Measurements from ENCODE around the gene RCBTB1. TPM values are rescaled to one million over a fixed set of nuclear protein-coding genes. Genes with fewer than 3 reads are reported as not detected.
"Not testable (repeated sequence)": the region's sequence is repeated elsewhere in the genome, so short reads cannot be mapped to it uniquely, and the experiment has no call there.

The RCBTB1 gene
- polyA plus RNA-seq, 3 donors, result 36.7 to 45.8 (median 45.4) TPM

DNA sequence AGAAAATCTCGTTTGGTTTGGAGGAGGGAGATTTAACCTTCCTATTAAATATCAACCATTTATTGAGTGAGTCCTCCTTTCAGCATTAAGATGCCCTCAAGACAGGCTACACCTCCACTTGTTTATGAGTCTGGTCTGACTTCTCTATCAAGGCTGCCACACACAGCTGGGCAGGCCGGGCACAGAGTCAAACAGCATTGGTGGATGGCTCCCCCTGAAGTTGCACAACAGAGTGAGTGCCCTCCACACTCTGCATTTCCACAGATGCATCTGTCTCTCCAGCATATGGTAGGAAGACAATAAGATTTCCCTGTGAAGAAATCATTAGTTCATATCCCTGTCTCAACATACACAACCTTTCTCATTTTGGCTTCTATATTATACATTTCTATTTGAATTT is 58.2 kb downstream of the RCBTB1 start:
- DNase-seq, result no peak

DNA sequence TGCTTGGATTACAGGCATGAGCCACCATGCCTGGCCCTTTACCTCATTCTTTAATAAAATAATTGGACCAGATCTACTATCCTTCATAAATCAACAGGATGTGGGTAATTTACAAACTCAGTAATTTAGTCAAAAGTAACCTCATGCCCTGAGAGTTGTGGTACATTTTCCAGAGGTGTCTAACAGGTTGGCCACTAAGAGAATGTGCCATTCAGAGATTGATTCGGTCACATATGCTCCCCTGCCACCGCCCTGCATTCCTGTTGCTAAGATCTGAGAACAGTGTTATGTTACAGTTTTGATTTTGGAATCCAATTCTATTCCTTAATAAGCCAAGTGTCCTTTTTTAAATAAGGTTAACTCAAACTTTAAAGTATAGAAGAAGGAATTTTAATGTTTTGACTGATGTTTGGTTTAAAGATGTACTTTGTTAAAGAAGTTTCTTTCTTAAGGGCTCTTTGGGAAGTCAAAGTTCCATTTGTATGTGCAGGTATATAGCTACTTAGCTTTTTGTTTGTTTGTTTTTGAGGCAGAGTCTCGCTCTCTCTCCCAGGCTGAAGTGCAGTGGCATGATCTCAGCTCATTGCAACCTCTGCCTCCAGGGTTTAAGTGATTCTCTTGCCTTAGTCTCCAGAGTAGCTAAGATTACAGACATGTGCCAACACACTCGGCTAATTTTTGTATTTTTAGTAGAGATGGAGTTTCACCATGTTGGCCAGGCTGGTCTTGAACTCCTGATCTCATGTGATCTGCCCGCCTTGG is 60.4 kb downstream of the RCBTB1 start:
- DNase-seq, result no peak

DNA sequence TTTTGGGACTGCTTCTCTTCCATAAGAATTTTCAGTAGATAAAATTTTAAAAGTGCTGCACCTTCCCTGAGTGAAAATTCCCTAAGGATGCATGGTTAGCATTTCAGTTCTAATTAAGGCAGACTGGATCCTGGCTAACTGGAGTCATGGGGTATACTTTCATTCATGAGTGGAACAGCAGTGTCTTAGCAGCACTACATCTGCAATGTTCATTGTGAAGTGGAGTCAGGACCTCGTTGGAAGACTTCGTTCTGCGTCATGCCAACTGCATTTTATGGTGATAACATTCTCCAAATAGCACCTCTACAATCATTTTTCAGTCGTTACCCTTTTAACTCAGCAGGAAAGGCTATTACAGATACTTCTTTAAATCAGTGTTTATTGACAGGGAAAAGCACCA is 64.1 kb downstream of the RCBTB1 start:
- no peak for DNase-seq

DNA sequence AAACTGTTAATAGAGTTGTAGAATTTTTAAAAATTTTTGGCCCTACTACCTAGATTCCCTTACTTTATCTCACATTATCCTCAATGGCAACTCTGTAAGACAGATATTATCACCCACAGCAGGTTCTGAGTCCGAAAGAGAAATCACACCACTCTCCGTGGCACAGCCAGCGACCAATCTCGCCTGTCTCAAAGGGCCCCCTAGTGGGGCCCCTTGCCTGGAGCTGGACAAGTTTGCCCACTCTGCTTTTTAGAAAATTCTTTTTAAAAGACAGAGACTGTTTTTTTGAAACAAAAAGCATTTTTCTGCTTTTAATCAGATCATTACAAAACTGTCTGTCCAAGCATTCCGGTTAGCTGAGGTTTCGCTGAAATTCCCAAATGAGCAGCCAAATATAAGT is 67.9 kb downstream of the RCBTB1 start:
- DNase-seq, result no peak

DNA sequence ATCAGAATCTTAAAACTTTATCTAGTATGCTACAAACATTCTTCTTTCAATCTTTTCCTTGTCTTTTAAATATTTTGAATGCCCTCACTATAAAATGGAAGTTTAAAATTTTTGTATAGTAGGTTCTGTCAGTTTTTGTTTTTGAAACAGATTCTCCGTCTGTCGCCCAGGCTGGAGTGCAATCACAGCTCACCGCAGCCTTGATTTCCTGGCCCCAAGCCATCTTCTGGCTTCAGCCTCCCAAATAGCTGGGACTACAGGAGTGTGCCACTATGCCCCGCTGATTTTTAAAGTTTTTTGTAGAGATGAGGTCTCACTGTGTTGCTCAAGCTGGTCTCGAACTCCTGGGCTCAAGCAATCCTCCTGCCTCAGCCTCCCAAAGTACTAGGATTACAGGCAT is 68.9 kb downstream of the RCBTB1 start:
- DNase-seq, result no peak

DNA sequence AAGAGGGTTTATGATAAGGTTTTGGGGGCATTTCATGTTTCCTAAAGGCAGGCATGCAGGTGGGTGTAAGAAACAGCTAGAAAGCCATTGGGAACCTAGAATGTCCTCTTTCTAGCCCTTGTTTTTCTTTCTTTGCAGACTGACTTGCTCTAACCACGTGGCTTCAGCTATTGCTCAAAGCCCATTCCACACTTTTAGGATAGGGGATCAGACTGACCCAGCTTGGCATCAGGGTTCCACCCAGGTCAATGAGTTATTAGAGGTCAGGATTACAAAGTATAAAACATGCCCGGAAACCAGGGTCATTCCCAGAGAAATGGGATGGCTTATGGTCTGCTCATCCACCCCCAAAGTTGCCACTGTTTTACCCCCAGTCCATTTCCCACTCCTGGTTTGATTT is 72.8 kb downstream of the RCBTB1 start:
- DNase-seq, result no peak

DNA sequence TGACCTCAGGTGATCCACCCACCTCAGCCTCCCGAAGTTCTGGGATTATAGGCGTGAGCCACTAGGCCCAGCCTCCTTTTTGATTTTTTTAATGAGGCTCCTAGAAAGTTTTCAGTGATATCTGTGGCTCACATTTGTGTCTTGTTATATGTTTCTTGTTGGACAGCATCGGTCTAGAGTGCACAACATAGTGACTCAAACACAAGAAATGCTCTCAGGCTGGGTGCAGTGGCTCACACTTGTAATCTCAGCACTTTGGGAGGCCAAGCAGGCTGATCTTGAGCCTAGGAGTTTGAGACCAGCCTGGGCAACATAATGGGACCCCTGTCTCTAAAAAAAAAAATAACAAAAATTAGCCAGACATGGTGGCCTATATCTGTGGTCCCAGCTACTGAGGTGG is 81.4 kb downstream of the RCBTB1 start:
- DNase-seq, result no peak

DNA sequence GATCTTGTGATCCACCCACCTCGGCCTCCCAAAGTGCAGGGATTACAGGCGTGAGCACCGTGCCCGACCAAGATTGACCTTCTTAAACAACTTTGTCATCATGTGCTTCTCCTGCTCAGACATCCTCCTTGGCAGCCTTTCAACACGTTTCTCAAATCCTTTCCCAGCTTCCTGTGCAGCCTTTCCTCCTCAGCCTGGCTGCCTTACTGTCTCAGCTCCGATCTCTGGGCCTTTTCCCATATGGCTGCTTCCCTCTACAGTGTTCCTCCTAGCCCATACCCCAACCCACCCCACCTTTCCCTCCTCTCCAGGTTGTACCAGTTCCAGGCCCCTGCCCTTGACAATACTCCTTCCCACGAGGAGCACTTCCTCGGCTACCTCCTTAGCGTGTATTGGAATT is 82.4 kb downstream of the RCBTB1 start:
- DNase-seq, result no peak

DNA sequence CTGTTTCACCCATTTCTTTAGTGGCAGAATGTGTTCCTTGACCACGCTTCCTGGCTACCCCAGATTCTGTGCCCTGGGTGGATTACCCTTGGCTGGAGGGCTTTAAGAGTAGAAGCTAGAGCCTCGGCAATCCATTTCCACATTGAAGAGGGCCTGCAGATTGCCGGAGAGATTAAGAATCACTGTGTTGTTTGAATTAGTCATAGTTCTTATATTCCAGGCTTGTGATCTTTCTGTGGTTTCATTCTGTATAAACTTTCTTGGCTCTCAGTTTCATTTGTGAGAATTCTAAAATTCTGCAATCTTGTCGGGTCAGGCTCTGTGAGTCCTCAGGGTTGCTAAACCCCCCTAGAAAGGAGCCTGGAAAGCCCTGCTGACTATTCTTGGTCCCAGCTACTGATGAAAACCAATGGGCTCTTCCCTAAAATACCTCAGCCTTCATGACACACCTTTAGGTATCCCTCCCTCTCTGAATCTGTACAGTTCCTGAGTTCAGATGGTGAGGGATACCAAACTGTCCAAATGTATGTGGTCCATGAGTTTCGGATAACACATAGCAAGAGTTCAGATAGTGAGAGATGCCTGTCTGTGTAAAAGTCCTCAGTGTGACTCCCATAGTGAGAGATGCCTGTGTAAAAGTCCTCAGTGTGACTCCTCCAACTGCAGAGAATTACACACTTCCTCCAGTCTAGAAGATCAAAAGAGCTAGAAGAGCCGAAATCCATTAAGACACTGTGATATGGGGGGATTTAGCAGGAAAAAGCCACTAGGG is 85.3 kb downstream of the RCBTB1 start:
- DNase-seq, result no peak

DNA sequence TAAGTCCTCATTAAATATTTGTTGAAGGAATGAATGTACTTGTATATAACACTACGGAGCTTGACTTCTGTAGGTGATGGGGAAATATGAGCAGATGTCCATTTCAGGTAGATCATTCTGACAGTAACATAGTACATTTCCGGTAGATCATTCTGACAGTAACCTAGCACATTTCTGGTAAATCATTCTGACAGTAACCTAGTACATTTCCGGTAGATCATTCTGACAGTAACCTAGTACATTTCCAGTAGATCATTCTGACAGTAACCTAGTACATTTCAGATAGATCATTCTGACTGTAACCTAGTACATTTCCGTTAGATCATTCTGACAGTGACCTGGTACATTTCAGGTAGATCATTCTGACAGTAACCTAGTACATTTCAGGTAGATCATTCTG is 87.2 kb downstream of the RCBTB1 start:
- no peak for DNase-seq

DNA sequence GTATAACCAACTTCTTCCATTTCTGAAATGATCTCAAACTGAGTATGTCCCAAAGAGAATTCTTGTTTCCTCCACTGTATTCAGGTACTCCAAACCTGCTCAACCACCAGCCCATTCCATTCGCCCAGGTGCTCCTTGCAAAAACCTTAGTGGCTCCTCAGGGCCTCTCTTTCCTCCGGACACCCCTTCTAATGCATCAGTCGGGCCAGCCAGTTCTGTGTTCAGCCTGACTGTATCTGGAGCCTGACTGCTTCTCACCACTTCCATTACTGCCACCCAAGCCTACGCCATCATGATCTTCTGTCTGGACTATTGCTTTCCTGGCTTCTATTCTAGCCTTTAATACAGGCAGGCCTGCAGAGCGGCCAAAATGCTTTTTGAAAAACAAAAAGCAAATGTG is 88.1 kb downstream of the RCBTB1 start:
- DNase-seq, result no peak

DNA sequence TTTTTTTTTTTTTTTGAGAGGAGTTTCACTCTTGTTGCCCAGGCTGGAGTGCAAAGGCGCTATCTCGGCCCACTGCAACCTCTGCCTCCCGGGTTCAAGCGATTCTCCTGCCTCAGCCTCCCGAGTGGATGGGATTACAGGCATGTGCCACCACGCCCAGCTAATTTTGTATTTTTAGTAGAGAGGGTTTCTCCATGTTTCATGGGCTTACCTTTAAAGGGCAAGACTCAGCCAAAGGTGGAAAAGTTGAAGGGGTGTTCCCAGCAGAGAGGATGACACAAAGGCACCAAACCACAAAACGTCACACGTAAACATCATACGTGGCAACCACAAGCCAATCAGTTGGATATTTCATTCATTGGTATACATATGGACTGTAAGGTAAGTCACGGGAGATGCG is 88.5 kb downstream of the RCBTB1 start:
- DNase-seq, result not testable (repeated sequence)

DNA sequence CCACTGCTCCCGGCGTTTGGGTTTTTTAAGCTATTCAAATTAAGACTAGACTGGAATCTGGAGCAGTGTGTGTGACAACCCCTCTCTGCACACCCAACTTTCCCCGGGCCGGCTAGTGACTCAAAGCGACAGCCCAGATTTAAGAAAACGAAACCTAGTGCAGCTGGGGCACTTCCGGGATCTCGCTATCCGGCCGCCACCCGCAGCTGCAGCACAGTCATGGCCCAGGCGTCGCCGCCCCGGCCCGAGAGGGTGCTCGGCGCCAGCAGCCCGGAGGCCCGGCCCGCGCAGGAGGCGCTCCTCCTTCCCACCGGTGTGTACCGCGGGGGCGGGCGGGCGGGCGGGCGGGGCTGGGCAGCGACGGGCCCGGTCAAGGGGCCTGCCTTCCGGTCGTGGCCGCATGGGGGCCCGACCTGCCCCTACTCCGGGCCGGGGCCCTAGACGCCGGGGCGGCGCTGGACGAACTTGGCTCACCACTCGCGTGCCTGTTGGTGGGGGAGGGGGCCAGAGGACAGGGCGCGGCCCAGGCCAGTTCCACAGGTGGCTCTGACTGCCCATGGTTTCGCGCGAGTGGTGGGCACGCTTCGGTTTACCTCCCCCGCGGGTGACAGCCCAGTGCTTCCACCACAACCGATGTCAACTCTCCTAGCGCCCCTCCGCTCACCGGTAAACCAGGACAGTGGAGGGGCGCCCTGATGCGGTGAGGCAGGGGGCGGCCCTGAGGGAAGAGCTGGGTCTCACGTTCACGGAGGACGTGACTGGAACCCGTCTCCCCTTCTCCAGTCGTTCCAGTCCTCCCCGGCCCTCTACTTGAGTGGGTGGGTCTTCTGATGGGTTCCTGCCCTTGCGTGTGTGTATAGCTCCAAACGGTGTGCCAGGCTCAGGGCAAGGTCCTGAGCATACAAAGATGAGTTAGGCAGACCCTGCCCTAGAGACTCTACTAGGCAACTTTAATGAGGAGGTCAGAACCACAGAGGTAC is 89.3 kb downstream of the RCBTB1 start, which contains the start of gene PHF11:
TSS of gene PHF11 (plus strand) at position 171 of the 980 bp plus-strand sequence. CDS start at position 220, 49 bp downstream.
- DNase-seq, result peak; percentile 59

DNA sequence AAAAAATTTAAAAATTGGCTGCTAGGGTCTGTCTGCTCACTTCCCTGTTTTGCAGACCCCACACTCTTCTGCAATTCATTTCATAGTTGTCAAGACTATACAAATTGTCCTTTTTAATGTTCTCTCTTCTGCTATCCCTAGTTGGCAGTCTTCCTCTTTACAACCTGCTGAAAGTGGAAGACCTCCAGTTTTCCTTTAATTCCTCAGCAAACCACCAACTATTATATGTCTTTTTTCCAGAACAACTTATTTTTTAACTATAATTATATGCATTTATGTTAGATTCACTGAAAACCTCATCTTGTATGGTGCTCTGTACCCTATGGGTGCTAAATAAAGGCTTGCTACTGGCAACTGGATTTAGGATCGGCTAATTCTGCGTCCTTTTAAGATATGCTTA is 90.7 kb downstream of the RCBTB1 start:
- DNase-seq, result no peak

DNA sequence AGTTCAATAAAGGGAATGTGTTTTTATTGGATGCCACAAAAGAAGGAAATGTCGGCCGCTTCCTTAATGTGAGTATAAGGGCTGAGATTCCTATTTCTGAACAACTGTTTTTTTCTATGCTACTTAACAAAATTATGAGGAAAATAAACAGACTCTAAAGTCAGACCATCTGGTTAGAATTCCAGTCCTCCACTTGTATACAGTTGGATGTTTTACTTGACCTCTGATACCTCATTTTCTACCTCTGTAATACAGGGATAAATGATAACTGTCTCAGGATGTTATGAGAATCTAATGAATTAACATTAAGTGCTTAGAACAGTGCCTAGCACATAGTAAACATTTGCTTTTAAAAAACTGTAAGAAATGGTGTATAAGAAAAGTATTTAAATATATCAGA is 96.8 kb downstream of the RCBTB1 start:
- no peak for DNase-seq

Other genes starting within 250 kb of the RCBTB1 start
- gene CAB39L, start 141.5 kb downstream of the RCBTB1 start, polyA plus RNA-seq (ENCODE audit: insufficient read length in 3 of 3), result 10 to 100 TPM; 15.9 to 21.0 (median 16.8) TPM
- gene SETDB2, start 141.3 kb downstream of the RCBTB1 start, polyA plus RNA-seq (ENCODE audit: insufficient read length in 3 of 3), result 10 to 100 TPM; 18.2 to 25.2 (median 20.5) TPM
- 10 to 100 TPM; 27.6 to 59.1 (median 58.0) TPM for gene PHF11, start 89.6 kb downstream of the RCBTB1 start, polyA plus RNA-seq (ENCODE audit: insufficient read length in 3 of 3)
- under 1 TPM; 0.30 to 0.41 (median 0.30) TPM for gene ARL11, start 42.9 kb upstream of the RCBTB1 start, polyA plus RNA-seq (ENCODE audit: insufficient read length in 3 of 3)
- 10 to 100 TPM; 47.4 to 55.2 (median 49.3) TPM for gene EBPL, start 105.9 kb upstream of the RCBTB1 start, polyA plus RNA-seq (ENCODE audit: insufficient read length in 3 of 3)
- gene KPNA3, start 207.1 kb upstream of the RCBTB1 start, polyA plus RNA-seq (ENCODE audit: insufficient read length in 3 of 3), result 10 to 100 TPM; 31.2 to 32.3 (median 31.6) TPM

Measured in renal pelvis (tissue), 4 donors.